H1 (cell line): ENCODE results near the gene RAI14. TPM values are rescaled to one million over a fixed set of nuclear protein-coding genes. Genes with fewer than 3 reads are reported as not detected.

ENCODE experiments used
- CTCF ChIA-PET: fragments of 300-600 bp; sonication (Branson Sonifier 250); formaldehyde crosslinking; loops from one replicate; lab custom pipeline; 2021; ENCODE audit not compliant: partially characterized antibody; lab: Charles Lee
- POLR2A ChIA-PET: fragments of 300-600 bp; sonication (Branson Sonifier 250); formaldehyde crosslinking; loops from one replicate; lab custom pipeline; 2021; ENCODE audit warnings: inconsistent platforms; ENCODE audit not compliant: partially characterized antibody; lab: Charles Lee
- DNase-seq, 2 experiments: peaks; one replicate each; pipeline versions ENCODE4 v3.0.0 to v3.0.0-alpha.2; 2010 to 2022; ENCODE audit warnings: low spot score in 2 of 2, low read depth in 1 of 2, mixed read lengths in 1 of 2
- FAIRE-seq: peaks from 2 replicates; lab custom pipeline; 2011; peaks lifted over from hg19 to GRCh38; lab: Jason Lieb, UNC
- H2AFZ ChIP-seq: 2 replicates; pipeline ENCODE4 v1.8.1; 2012; ENCODE audit warnings: low read length, inconsistent platforms
- H2AK5ac ChIP-seq: 2 replicates; pipeline ENCODE4 v1.6.1; 2013; ENCODE audit warnings: low read depth, low read length
- H2BK120ac ChIP-seq: replicated peaks from 2 replicates; pipeline ENCODE3; 2013; ENCODE audit warnings: low read depth, low read length, inconsistent platforms
- H2BK12ac ChIP-seq: 2 replicates; pipeline ENCODE4 v1.6.1; 2013; ENCODE audit warnings: low read depth, low read length
- H2BK15ac ChIP-seq: 2 replicates; pipeline ENCODE4 v1.6.1; 2013; ENCODE audit warnings: low read length
- H2BK20ac ChIP-seq: 2 replicates; pipeline ENCODE4 v1.6.1; 2013; ENCODE audit warnings: low read length
- H2BK5ac ChIP-seq: 2 replicates; pipeline ENCODE4 v1.6.1; 2013; ENCODE audit warnings: low read depth, low read length
- H3K14ac ChIP-seq: 2 replicates; pipeline ENCODE4 v1.6.1; 2013; ENCODE audit warnings: inconsistent platforms; ENCODE audit not compliant: insufficient read length
- H3K18ac ChIP-seq: 2 replicates; pipeline ENCODE4 v1.6.1; 2013; ENCODE audit warnings: low read length; ENCODE audit errors: extremely low read depth
- H3K23ac ChIP-seq: 2 replicates; pipeline ENCODE4 v1.6.1; 2013; ENCODE audit warnings: inconsistent platforms; ENCODE audit not compliant: insufficient read length
- H3K23me2 ChIP-seq: 2 replicates; pipeline ENCODE4 v1.6.1; 2013; ENCODE audit warnings: low read depth, low read length
- H3K27ac ChIP-seq: 2 replicates; pipeline ENCODE4 v1.6.1; 2011; ENCODE audit warnings: low read depth, low read length, inconsistent platforms
- H3K27me3 ChIP-seq, 4 experiments: replicated peaks in 1 of 4; 1 replicate in 1 of 4; 2 replicates in 3 of 4; pipeline versions ENCODE4 v1.6.1 to v1.8.1; 2011 to 2013; ENCODE audit warnings: low read length in 3 of 4, mild to moderate bottlenecking in 3 of 4, inconsistent platforms in 2 of 4, mixed read lengths in 2 of 4, moderate library complexity in 1 of 4; ENCODE audit not compliant: control insufficient read depth in 3 of 4, insufficient read depth in 3 of 4; ENCODE audit errors: extremely low read depth in 1 of 4
- H3K36me3 ChIP-seq, 4 experiments: 2 replicates each; pipeline versions ENCODE4 v1.6.1 to v1.8.1; 2011 to 2013; ENCODE audit warnings: mild to moderate bottlenecking in 4 of 4, low read length in 3 of 4, moderate library complexity in 2 of 4, control low read depth in 1 of 4, inconsistent platforms in 1 of 4; ENCODE audit not compliant: insufficient read depth in 4 of 4, control insufficient read depth in 2 of 4
- H3K4ac ChIP-seq: replicated peaks from 2 replicates; pipeline ENCODE3; 2013; ENCODE audit warnings: low read length, low read depth, mixed read lengths, inconsistent platforms; ENCODE audit not compliant: insufficient read length
- H3K4me1 ChIP-seq, 4 experiments: replicated peaks in 1 of 4; 1 replicate in 1 of 4; 2 replicates in 3 of 4; pipeline versions ENCODE4 v1.6.1 to v1.8.1; 2011 to 2013; ENCODE audit warnings: low read length in 3 of 4, inconsistent platforms in 2 of 4, mixed read lengths in 1 of 4; ENCODE audit not compliant: insufficient read depth in 4 of 4, control insufficient read depth in 3 of 4
- H3K4me2 ChIP-seq, 2 experiments: 2 replicates each; pipeline versions ENCODE4 v1.6.1 to v1.8.1; 2011 to 2013; ENCODE audit warnings: low read depth in 2 of 2, low read length in 2 of 2, control low read depth in 1 of 2, inconsistent platforms in 1 of 2, mild to moderate bottlenecking in 1 of 2; ENCODE audit not compliant: insufficient read depth in 1 of 2
- H3K4me3 ChIP-seq, 4 experiments: fragments of 200-600, 300-600 bp in 1 of 4; sonication (generic), shearing (Covaris generic), sonication (Bioruptor Twin) in 1 of 4; 2 replicates each; pipeline versions ENCODE4 v1.5.1 to v1.8.1; 2011 to 2016; ENCODE audit warnings: low read length in 4 of 4, low read depth in 3 of 4, control low read depth in 2 of 4, inconsistent platforms in 2 of 4, mild to moderate bottlenecking in 2 of 4, mixed read lengths in 1 of 4, moderate library complexity in 1 of 4; ENCODE audit not compliant: insufficient read depth in 2 of 4; ENCODE audit errors: extremely low read depth in 1 of 4
- H3K56ac ChIP-seq: replicated peaks from 2 replicates; pipeline ENCODE3; 2013; ENCODE audit warnings: low read depth, mild to moderate bottlenecking, mixed read lengths, low read length, inconsistent platforms; ENCODE audit not compliant: insufficient read length
- H3K79me1 ChIP-seq: 2 replicates; pipeline ENCODE4 v1.6.1; 2013; ENCODE audit warnings: low read depth, low read length, control low read depth
- H3K79me2 ChIP-seq, 2 experiments: 2 replicates each; pipeline versions ENCODE4 v1.6.1 to v1.8.1; 2012 to 2013; ENCODE audit warnings: low read length in 2 of 2, mild to moderate bottlenecking in 2 of 2, inconsistent platforms in 1 of 2; ENCODE audit not compliant: insufficient read depth in 2 of 2, control insufficient read depth in 1 of 2
- H3K9ac ChIP-seq, 4 experiments: replicated peaks in 1 of 4; 1 replicate in 1 of 4; 2 replicates in 3 of 4; pipeline versions ENCODE4 v1.6.1 to v1.8.1; 2011 to 2013; ENCODE audit warnings: low read depth in 3 of 4, low read length in 3 of 4, control low read depth in 2 of 4, mild to moderate bottlenecking in 2 of 4, moderate library complexity in 2 of 4, inconsistent platforms in 1 of 4; ENCODE audit errors: extremely low read depth in 1 of 4
- H3K9me3 ChIP-seq, 2 experiments: 2 replicates each; pipeline versions ENCODE4 v1.6.1 to v1.8.1; 2012 to 2013; ENCODE audit warnings: mild to moderate bottlenecking in 2 of 2, moderate library complexity in 2 of 2, control low read depth in 1 of 2, inconsistent platforms in 1 of 2, low read depth in 1 of 2, low read length in 1 of 2, mixed read lengths in 1 of 2; ENCODE audit not compliant: insufficient read depth in 2 of 2
- H4K20me1 ChIP-seq, 2 experiments: replicated peaks in 1 of 2; 2 replicates each; pipeline versions ENCODE3 to v1.8.1; 2011 to 2013; ENCODE audit warnings: inconsistent platforms in 2 of 2, low read length in 2 of 2, mild to moderate bottlenecking in 1 of 2; ENCODE audit not compliant: insufficient read depth in 2 of 2, control insufficient read depth in 1 of 2
- H4K5ac ChIP-seq: 2 replicates; pipeline ENCODE4 v1.6.1; 2013; ENCODE audit warnings: low read length, low read depth, mixed read lengths, inconsistent platforms; ENCODE audit not compliant: insufficient read length
- H4K8ac ChIP-seq: 2 replicates; pipeline ENCODE4 v1.8.0; 2013; ENCODE audit warnings: mild to moderate bottlenecking, moderate library complexity, low read length, inconsistent platforms; ENCODE audit not compliant: insufficient read depth; ENCODE audit errors: extremely low read depth
- H4K91ac ChIP-seq: replicated peaks from 2 replicates; pipeline ENCODE3; 2013; ENCODE audit warnings: low read length, mixed read lengths, inconsistent platforms; ENCODE audit not compliant: insufficient read length
- TBP ChIP-seq: IDR thresholded peaks from 2 replicates; pipeline ENCODE4 v1.6.1; 2011; ENCODE audit warnings: low read depth, low read length, improper control_type of control experiment
- WGBS, 2 experiments: shearing (Covaris generic) in 1 of 2; methylation state at CpG; one replicate each; pipeline versions ENCODE4 v1.1.6 to v1.1.7; 2013 to 2015; ENCODE audit warnings: low lambda C conversion rate in 2 of 2, mixed read lengths in 2 of 2, inconsistent platforms in 1 of 2, low coverage in 1 of 2, missing lambda C conversion rate in 1 of 2; ENCODE audit not compliant: insufficient replicate concordance in 2 of 2, insufficient coverage in 1 of 2, insufficient read length in 1 of 2; ENCODE audit errors: extremely low coverage in 1 of 2, missing lambda C conversion rate in 1 of 2; 5-methylcytosine and 5-hydroxymethylcytosine counted together
- polyA plus RNA-seq, 7 experiments: library from polyadenylated mRNA; depleted of rRNA in 3 of 7; stranded (reverse) in 5 of 7; unstranded in 2 of 7; fragments of >200 nt in 5 of 7; fragments of 200-250 nt in 2 of 7; gene quantifications; 1 replicate in 5 of 7; 2 replicates in 1 of 7; 4 replicates in 1 of 7; pipeline versions ENCODE4 v1.2.1 to v1.2.3, GENCODE V29; 2011 to 2013; ENCODE audit warnings: missing spikeins in 2 of 7, mixed read lengths in 2 of 7
- total RNA-seq: library from RNA; stranded (reverse); fragmentation: NEBNext Ultra II Directional; extraction: Animal tissue kit (Norgen Biotek cat#: 25700); gene quantifications from 2 replicates; pipeline ENCODE4 v1.2.1, GENCODE V29; 2021

RAI14 gene
- total and polyA plus RNA-seq, 2 of the 8 experiments (the other 6 are each of a cell fraction or from before 2014, with no cell fraction given), result 48.4 to 210 TPM

- Histone ChIP-seq H2AK5ac (no peak overlapping the region), H4K91ac (no peak overlapping the region), H2AFZ (no peak overlapping the region), H3K18ac (no peak overlapping the region), H3K14ac (no peak overlapping the region), H3K23ac (no peak overlapping the region), H3K9ac (no peak overlapping the region), H4K20me1 (peaks cover 3 to 4% of the 10 kb centered on the region in 2 experiments), H2BK5ac (no peak overlapping the region), H2BK20ac (no peak overlapping the region), H2BK120ac (no peak overlapping the region), H3K4me1 (peaks cover 0 to 4% (median 0%) of the 10 kb centered on the region in 4 experiments; a peak in 1 of 7 replicates), H3K36me3 (peaks cover 0 to 21% (median 5%) of the 10 kb centered on the region in 4 experiments; a peak in 3 of 8 replicates), H2BK12ac (no peak overlapping the region), H3K4me2 (no peak overlapping the region), H3K4me3 (no peak overlapping the region), H3K27ac (no peak overlapping the region), H3K23me2 (no peaks in the 10 kb centered on the region), H3K79me2 (peaks cover 0 to 49% of the 10 kb centered on the region in 2 experiments; a peak in 2 of 4 replicates), H3K27me3 (no peaks in the 10 kb centered on the region), H3K4ac (no peak overlapping the region), H2BK15ac (no peak overlapping the region), H3K9me3 (peaks cover 13 to 16% of the 10 kb centered on the region in 2 experiments), H4K5ac (no peak overlapping the region), H3K79me1 (no peaks in the 10 kb centered on the region), H4K8ac (no peak overlapping the region), H3K56ac (no peak overlapping the region)
- 92% methylated on average over 6 of the region's 6 CpGs; no CpG with 5 or more reads in 1 of the 2 experiments for WGBS, 2 experiments
- CTCF ChIA-PET, result interaction anchor here (0.7 kb wide), 1 partner anchor 15 kb away, joined by 3 read pairs; no protein-coding TSS in a partner anchor
- POLR2A ChIA-PET, result no interaction called here
- TF ChIP-seq TBP, result no peak
- FAIRE-seq (no peak), DNase-seq (no peak)
These were observed 130.9 kb downstream of the RAI14 start for GRCh38 chr5:34787035-34787434.
